Stimulated activated CD8-positive, alpha-beta memory T cell treated with anti-CD3 and anti-CD28 coated beads, Interleukin-15, amount 100 ng/mL, for 1 hour (primary cell): Measurements from ENCODE around the gene SLC39A12.

ENCODE experiments used
- DNase-seq: peaks from one replicate; pipeline ENCODE4 v3.0.0-alpha.2; 2020; ENCODE audit warnings: low read depth

Gene SLC39A12

DNA sequence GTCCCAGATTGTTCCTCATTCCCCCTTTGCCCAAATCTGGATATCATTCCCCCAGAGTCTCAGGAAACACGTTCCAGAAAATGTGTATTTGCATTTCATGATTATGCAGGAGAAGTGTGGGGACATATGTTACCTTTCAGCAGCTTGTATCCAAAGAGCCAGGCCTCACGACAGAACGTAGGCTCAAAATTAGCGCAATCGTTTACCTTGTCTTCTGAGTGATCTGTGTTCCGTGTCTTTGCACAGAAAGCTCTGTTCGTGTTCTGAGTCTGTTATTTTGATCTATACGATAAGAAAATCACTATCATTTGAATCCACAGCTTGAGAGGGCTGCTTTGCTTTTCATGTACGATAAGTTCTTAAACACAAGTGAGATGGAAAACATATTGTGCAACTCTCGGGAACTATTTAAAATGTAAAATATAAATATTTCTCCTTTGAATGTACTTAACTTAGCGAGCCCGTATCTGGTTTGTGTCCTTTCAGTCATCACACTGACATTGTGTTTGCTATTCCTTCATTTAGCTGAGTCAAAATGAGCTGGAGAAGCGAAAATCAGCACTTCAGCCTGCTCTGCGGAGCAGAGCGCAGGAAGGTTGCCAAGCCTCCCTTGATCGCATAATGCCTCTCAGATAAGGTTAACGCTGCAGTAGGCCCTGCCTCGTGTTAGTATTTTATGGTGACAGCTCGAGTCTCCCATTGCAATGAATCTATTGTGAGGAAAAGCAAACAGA, 108.3 kb downstream of the SLC39A12 start:
- no peak for DNase-seq

DNA sequence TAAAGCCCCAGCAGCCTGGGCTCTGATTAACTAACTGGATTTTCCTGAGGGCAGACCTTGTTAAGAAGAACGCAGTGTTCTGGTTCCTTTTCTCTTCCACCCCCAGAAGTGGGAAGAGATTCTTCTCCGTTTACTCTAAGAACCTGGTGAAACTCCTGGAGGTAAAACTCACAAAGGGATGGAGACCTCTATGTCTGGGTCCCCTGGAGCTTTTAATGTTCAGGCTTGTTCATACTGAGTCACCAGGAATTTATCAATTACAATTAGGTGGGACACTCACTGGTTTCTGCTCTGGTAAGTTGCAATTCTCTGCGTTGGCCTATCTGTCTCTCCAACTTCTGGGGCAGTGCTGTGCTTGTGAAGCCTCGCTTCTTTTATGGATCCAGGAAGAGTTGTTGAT, 115.2 kb downstream of the SLC39A12 start:
- no peak for DNase-seq

DNA sequence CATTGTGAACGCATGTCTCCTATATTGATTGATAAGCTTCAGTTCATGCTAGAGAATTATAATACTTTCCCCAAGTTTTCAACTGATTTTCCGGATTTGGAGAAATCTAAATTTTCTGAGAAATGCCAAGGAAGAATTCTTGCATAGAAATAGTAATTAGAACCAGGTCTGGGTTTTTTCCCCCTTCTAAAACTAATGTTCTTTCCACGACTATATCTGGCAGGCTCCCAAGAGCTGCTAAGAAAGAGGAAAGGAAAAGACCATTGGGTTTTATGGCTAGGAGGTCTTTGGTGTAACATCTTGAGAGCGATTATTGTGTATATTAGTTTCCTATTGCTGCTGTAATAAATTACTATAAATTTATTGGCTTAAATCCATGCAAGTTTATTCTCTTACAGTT, 116.7 kb downstream of the SLC39A12 start:
- no peak for DNase-seq

DNA sequence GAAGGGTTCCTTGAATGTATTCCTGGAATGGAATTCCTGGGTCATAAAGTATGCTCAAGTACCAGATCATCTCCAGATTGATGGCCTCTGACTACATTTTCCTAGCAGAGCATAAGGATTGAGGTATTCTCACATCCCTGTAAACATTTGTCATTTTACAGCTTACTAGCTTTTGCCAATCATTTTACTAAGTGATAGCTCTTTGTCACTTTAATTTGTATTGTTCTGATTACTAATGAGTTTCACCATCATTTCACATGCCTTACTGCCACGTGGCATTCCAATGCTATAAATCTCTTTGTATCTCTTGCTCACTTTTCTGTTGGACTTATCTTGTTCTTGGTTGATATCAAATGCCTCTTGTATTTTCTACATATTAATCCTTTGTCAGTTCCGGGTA, 119.9 kb downstream of the SLC39A12 start:
- DNase-seq: no peak

DNA sequence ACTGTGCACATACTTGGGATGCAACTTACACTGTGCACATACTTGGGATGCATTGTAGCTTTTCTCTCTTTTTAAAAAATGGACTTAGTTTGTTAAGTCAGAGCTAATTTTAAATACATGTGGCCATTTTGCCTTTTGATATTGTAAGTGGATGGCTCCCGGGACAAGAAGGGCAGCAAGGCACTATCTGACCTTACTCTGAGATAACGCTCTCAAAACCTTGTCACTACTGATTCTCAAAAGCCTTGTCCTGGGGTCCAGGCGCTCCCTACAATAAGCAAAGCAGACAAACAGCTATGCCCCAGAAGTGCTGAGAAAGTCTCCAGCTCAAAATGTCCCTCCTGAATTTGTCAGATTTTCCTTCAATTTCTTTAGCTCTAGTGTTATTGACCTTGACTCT, 121.6 kb downstream of the SLC39A12 start:
- DNase-seq: no peak

DNA sequence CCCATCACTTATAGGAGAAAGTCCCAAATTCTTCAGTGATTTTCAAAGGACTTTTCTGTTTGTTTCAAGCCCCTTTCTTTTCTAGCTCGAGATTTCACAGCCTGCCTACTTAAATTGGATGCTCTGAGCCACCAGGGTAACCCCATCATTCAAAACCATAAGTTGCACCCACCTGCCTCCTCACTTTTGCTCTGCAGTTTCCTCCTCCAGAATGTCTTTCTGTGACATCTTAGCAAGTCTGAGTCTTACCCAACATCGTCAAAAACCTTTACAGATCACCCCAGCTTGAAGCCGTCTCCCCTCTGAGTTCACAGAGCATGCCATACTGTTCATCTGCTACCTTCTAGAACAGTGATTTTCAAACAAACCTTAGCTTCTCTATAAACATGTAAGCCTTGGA, 124.2 kb downstream of the SLC39A12 start:
- DNase-seq: no peak

DNA sequence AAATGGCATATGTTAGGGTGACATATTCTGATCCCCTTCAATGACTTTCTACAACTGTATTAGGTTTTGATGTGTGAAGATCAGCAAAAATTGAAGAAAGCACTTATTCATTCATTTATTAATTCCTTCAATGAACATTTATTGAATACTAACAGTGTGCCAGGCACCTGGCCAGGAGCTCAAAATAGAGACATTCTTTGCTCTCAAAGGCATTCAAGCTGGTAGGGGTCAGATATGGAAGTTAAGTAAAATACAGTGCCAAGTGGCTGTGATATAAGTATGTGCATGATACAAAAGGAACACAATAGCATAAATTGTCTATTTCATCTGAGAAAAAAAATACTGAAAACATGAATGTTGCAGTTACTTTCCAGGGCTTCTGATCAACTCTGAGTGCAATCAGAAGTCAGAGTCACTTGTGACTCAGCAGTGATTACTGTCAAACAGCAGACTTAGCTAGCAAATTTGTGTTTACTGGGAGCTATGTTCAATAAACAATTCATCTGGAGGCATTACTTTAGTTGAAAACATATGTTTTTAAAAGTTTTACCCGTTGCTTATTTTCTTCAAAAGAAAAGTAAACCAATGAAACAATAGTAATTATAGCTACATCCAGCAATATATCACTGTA, 128.1 kb downstream of the SLC39A12 start:
- no peak for DNase-seq

DNA sequence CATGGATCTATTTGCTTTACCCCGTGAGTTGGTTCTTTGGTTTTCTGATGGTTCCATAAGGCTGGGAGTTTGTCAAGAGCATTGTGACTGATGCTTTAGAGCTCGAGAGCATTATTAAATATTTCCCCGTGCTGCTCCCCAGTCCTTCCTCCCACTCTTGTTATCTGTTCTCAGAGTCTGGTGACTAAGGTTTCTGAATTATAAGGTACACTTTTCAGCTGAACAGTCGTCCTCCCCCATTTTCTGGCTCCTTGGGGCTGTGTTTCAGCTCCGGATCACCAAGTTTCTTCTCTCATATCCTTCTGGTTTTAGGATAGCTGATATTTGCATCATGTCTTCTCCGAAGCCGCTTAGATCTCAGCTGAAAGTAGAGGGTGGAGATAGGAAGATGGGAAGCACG, 130.7 kb downstream of the SLC39A12 start:
- no peak for DNase-seq

DNA sequence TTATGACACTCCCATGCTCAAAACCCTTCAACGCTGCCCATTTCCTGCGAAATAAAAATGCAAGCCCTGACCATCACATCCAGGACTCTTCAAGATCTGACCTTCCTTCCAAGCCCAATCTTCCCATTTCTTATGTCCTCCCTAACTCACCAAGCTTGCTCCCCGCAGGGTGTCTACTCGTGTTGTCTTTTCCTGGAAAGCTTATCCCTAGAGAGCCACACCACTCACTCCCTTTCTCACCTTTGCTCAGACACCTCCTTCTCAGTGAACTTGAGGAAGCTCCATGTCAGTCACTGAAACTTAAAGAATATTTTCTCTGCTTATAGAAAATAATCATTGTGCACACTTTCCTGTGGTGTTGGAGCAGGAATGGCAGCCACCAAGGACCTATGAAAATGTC, 134.1 kb downstream of the SLC39A12 start:
- DNase-seq: no peak

DNA sequence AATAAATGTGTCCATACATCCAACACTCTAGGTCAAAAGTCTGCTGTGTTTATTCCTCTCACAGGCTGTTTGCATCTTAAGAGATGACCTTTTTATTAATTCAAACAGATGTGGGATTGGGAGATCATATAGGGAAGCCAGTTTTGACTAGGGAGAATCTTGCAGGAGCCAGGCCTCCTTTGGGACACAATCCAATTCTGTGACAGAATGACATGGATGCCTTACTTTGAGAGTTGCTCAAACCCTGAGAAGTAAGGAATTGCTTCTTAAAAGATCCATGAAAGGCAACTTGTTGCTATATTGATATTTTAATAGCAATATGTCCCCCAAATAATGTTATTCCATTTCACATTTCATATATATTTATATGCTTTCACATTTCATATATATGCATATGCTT, 135.0 kb downstream of the SLC39A12 start:
- DNase-seq: no peak

DNA sequence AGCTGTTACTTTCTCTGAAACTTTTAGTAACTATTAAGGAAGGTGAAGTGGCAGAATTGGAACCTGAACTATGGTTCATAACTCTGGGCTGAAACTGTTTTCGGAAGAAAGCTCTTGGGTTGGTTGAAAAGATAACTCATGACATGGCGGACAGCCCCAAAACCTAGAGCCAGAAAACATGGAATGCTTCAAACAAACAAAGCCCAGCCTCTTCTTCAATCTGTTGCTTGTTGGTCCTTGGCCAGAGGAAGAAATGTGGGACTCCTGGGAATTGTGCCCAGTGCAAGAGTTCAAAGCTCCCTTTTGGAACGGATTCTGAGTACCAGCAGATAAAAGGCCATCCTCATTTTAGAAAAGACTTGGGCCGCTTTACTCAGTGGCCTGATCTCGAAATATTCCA, 135.6 kb downstream of the SLC39A12 start:
- no peak for DNase-seq
